RKO (cell line): ENCODE measurements around the gene MORN3.
A peak's percentile ranks its signal among the peaks of the same experiment; 100 is the strongest.
"Not testable (repeated sequence)": the region's sequence is repeated elsewhere in the genome, so short reads cannot be mapped to it uniquely, and the experiment has no call there.

Source experiments
- DNase-seq: peaks from one replicate; pipeline ENCODE4 v3.0.0-alpha.2; 2016; ENCODE audit warnings: low spot score

MORN3 gene

GRCh38 chr12:121638298-121639202 lies 30.9 kb downstream of the MORN3 start:
- DNase-seq: no peak

GRCh38 chr12:121637231-121637914 lies 32.1 kb downstream of the MORN3 start:
- DNase-seq: no peak

GRCh38 chr12:121634836-121635235 lies 34.6 kb downstream of the MORN3 start:
- no peak for DNase-seq

- DNase-seq: not testable (repeated sequence)
Measured at GRCh38 chr12:121633833-121634196, 35.6 kb downstream of the MORN3 start.

- DNase-seq: no peak
Measured at GRCh38 chr12:121632069-121632970, 37.1 kb downstream of the MORN3 start.

GRCh38 chr12:121630791-121631355 lies 38.6 kb downstream of the MORN3 start:
- DNase-seq: no peak

- DNase-seq: peak; percentile 30
Measured at GRCh38 chr12:121628536-121628935, 40.9 kb downstream of the MORN3 start.

- DNase-seq: peak; percentile 56
Measured at GRCh38 chr12:121628037-121628436, 41.4 kb downstream of the MORN3 start.

- DNase-seq: peak; percentile 84
Measured at GRCh38 chr12:121626853-121627640, 42.4 kb downstream of the MORN3 start.

GRCh38 chr12:121626087-121626852 lies 43.2 kb downstream of the MORN3 start, which contains the start of gene ORAI1:
TSS of gene ORAI1 (plus strand) at chr12:121626530.
- peak; percentile 93 for DNase-seq

- no peak for DNase-seq
Measured at GRCh38 chr12:121620333-121620891, 49.0 kb downstream of the MORN3 start.

- DNase-seq: no peak
Measured at GRCh38 chr12:121618659-121619233, 50.7 kb downstream of the MORN3 start.

GRCh38 chr12:121614872-121615467 lies 54.5 kb downstream of the MORN3 start:
- no peak for DNase-seq

GRCh38 chr12:121613462-121613861 lies 56.0 kb downstream of the MORN3 start:
- no peak for DNase-seq

GRCh38 chr12:121611306-121611705 lies 58.1 kb downstream of the MORN3 start:
- DNase-seq: no peak

GRCh38 chr12:121610239-121611149 lies 59.0 kb downstream of the MORN3 start:
- DNase-seq: no peak

GRCh38 chr12:121608301-121608700 lies 61.2 kb downstream of the MORN3 start:
- DNase-seq: no peak

- no peak for DNase-seq
Measured at GRCh38 chr12:121603581-121603980, 65.9 kb downstream of the MORN3 start.
